ENCODE data around the gene EDA.

Gene EDA

GRCh38 chrX:70084592-70085240 lies 468.8 kb downstream of the EDA start:
- DNase-seq, result no peak

- peak; percentile 33 for DNase-seq
Observed at GRCh38 chrX:70087857-70088630, 472.1 kb downstream of the EDA start.

GRCh38 chrX:70088751-70089150 lies 472.8 kb downstream of the EDA start:
- no peak for DNase-seq
